COLO829 (cell line): ENCODE data around the gene MEI1.
"Not testable (repeated sequence)": the region's sequence is repeated elsewhere in the genome, so short reads cannot be mapped to it uniquely, and the experiment has no call there.

ENCODE experiments used
- DNase-seq: peaks from one replicate; pipeline ENCODE4 v3.0.0; 2012; ENCODE audit warnings: low spot score

Gene MEI1

GRCh38 chr22:41821471-41822316 is 122.4 kb downstream of the MEI1 start:
- DNase-seq: no peak

- DNase-seq: no peak
These were observed 123.2 kb downstream of the MEI1 start for GRCh38 chr22:41822317-41823057.

GRCh38 chr22:41823797-41824196 is 124.5 kb downstream of the MEI1 start:
- DNase-seq: no peak

- no peak for DNase-seq
These were observed 126.1 kb downstream of the MEI1 start for GRCh38 chr22:41825376-41825775.

- no peak for DNase-seq
These were observed 126.7 kb downstream of the MEI1 start for GRCh38 chr22:41826021-41826420.

- DNase-seq: no peak
These were observed 127.4 kb downstream of the MEI1 start for GRCh38 chr22:41826430-41827383.

GRCh38 chr22:41827671-41828070 is 128.4 kb downstream of the MEI1 start:
- no peak for DNase-seq

GRCh38 chr22:41828516-41828915 is 129.2 kb downstream of the MEI1 start:
- DNase-seq: no peak

- no peak for DNase-seq
These were observed 130.9 kb downstream of the MEI1 start for GRCh38 chr22:41830174-41830573.

- DNase-seq: no peak
These were observed 132.1 kb downstream of the MEI1 start for GRCh38 chr22:41831383-41831782.

GRCh38 chr22:41831828-41832552 is 132.7 kb downstream of the MEI1 start:
- DNase-seq: no peak

GRCh38 chr22:41832553-41833368 is 133.5 kb downstream of the MEI1 start, which contains the start of gene SREBF2:
Gene SREBF2 (plus strand): TSS chr22:41833105. CDS start chr22:41833271, 166 bp downstream.
- DNase-seq: peak; percentile 99

- DNase-seq: no peak
These were observed 134.2 kb downstream of the MEI1 start for GRCh38 chr22:41833369-41834004.

- no peak for DNase-seq
These were observed 135.0 kb downstream of the MEI1 start for GRCh38 chr22:41834005-41834944.

- not testable (repeated sequence) for DNase-seq
These were observed 136.2 kb downstream of the MEI1 start for GRCh38 chr22:41835462-41835861.

GRCh38 chr22:41836551-41836950 is 137.2 kb downstream of the MEI1 start:
- DNase-seq: no peak

GRCh38 chr22:41838842-41839618 is 139.7 kb downstream of the MEI1 start:
- DNase-seq: no peak

- DNase-seq: no peak
These were observed 140.9 kb downstream of the MEI1 start for GRCh38 chr22:41840216-41840615.
